H1 (cell line): ENCODE results near the gene GNAT1. TPM values are rescaled to one million over a fixed set of nuclear protein-coding genes. Genes with fewer than 3 reads are reported as not detected.
A peak's percentile ranks its signal among the peaks of the same experiment; 100 is the strongest.

Experiments
- CTCF ChIA-PET: fragments of 300-600 bp; sonication (Branson Sonifier 250); formaldehyde crosslinking; loops from one replicate; lab custom pipeline; 2021; ENCODE audit not compliant: partially characterized antibody; lab: Charles Lee
- POLR2A ChIA-PET: fragments of 300-600 bp; sonication (Branson Sonifier 250); formaldehyde crosslinking; loops from one replicate; lab custom pipeline; 2021; ENCODE audit warnings: inconsistent platforms; ENCODE audit not compliant: partially characterized antibody; lab: Charles Lee
- DNase-seq, 2 experiments: peaks; one replicate each; pipeline versions ENCODE4 v3.0.0 to v3.0.0-alpha.2; 2010 to 2022; ENCODE audit warnings: low spot score in 2 of 2, low read depth in 1 of 2, mixed read lengths in 1 of 2
- FAIRE-seq: peaks from 2 replicates; lab custom pipeline; 2011; peaks lifted over from hg19 to GRCh38; lab: Jason Lieb, UNC
- H2AFZ ChIP-seq: 2 replicates; pipeline ENCODE4 v1.8.1; 2012; ENCODE audit warnings: low read length, inconsistent platforms
- H2AK5ac ChIP-seq: 2 replicates; pipeline ENCODE4 v1.6.1; 2013; ENCODE audit warnings: low read depth, low read length
- H2BK120ac ChIP-seq: replicated peaks from 2 replicates; pipeline ENCODE3; 2013; ENCODE audit warnings: low read depth, low read length, inconsistent platforms
- H2BK12ac ChIP-seq: 2 replicates; pipeline ENCODE4 v1.6.1; 2013; ENCODE audit warnings: low read depth, low read length
- H2BK15ac ChIP-seq: 2 replicates; pipeline ENCODE4 v1.6.1; 2013; ENCODE audit warnings: low read length
- H2BK20ac ChIP-seq: 2 replicates; pipeline ENCODE4 v1.6.1; 2013; ENCODE audit warnings: low read length
- H2BK5ac ChIP-seq: 2 replicates; pipeline ENCODE4 v1.6.1; 2013; ENCODE audit warnings: low read depth, low read length
- H3K14ac ChIP-seq: 2 replicates; pipeline ENCODE4 v1.6.1; 2013; ENCODE audit warnings: inconsistent platforms; ENCODE audit not compliant: insufficient read length
- H3K18ac ChIP-seq: 2 replicates; pipeline ENCODE4 v1.6.1; 2013; ENCODE audit warnings: low read length; ENCODE audit errors: extremely low read depth
- H3K23ac ChIP-seq: 2 replicates; pipeline ENCODE4 v1.6.1; 2013; ENCODE audit warnings: inconsistent platforms; ENCODE audit not compliant: insufficient read length
- H3K23me2 ChIP-seq: 2 replicates; pipeline ENCODE4 v1.6.1; 2013; ENCODE audit warnings: low read depth, low read length
- H3K27ac ChIP-seq: 2 replicates; pipeline ENCODE4 v1.6.1; 2011; ENCODE audit warnings: low read depth, low read length, inconsistent platforms
- H3K27me3 ChIP-seq, 4 experiments: replicated peaks in 1 of 4; 1 replicate in 1 of 4; 2 replicates in 3 of 4; pipeline versions ENCODE4 v1.6.1 to v1.8.1; 2011 to 2013; ENCODE audit warnings: low read length in 3 of 4, mild to moderate bottlenecking in 3 of 4, inconsistent platforms in 2 of 4, mixed read lengths in 2 of 4, moderate library complexity in 1 of 4; ENCODE audit not compliant: control insufficient read depth in 3 of 4, insufficient read depth in 3 of 4; ENCODE audit errors: extremely low read depth in 1 of 4
- H3K36me3 ChIP-seq, 4 experiments: 2 replicates each; pipeline versions ENCODE4 v1.6.1 to v1.8.1; 2011 to 2013; ENCODE audit warnings: mild to moderate bottlenecking in 4 of 4, low read length in 3 of 4, moderate library complexity in 2 of 4, control low read depth in 1 of 4, inconsistent platforms in 1 of 4; ENCODE audit not compliant: insufficient read depth in 4 of 4, control insufficient read depth in 2 of 4
- H3K4ac ChIP-seq: replicated peaks from 2 replicates; pipeline ENCODE3; 2013; ENCODE audit warnings: low read length, low read depth, mixed read lengths, inconsistent platforms; ENCODE audit not compliant: insufficient read length
- H3K4me1 ChIP-seq, 4 experiments: replicated peaks in 1 of 4; 1 replicate in 1 of 4; 2 replicates in 3 of 4; pipeline versions ENCODE4 v1.6.1 to v1.8.1; 2011 to 2013; ENCODE audit warnings: low read length in 3 of 4, inconsistent platforms in 2 of 4, mixed read lengths in 1 of 4; ENCODE audit not compliant: insufficient read depth in 4 of 4, control insufficient read depth in 3 of 4
- H3K4me2 ChIP-seq, 2 experiments: 2 replicates each; pipeline versions ENCODE4 v1.6.1 to v1.8.1; 2011 to 2013; ENCODE audit warnings: low read depth in 2 of 2, low read length in 2 of 2, control low read depth in 1 of 2, inconsistent platforms in 1 of 2, mild to moderate bottlenecking in 1 of 2; ENCODE audit not compliant: insufficient read depth in 1 of 2
- H3K4me3 ChIP-seq, 4 experiments: fragments of 200-600, 300-600 bp in 1 of 4; sonication (generic), shearing (Covaris generic), sonication (Bioruptor Twin) in 1 of 4; 2 replicates each; pipeline versions ENCODE4 v1.5.1 to v1.8.1; 2011 to 2016; ENCODE audit warnings: low read length in 4 of 4, low read depth in 3 of 4, control low read depth in 2 of 4, inconsistent platforms in 2 of 4, mild to moderate bottlenecking in 2 of 4, mixed read lengths in 1 of 4, moderate library complexity in 1 of 4; ENCODE audit not compliant: insufficient read depth in 2 of 4; ENCODE audit errors: extremely low read depth in 1 of 4
- H3K56ac ChIP-seq: replicated peaks from 2 replicates; pipeline ENCODE3; 2013; ENCODE audit warnings: low read depth, mild to moderate bottlenecking, mixed read lengths, low read length, inconsistent platforms; ENCODE audit not compliant: insufficient read length
- H3K79me1 ChIP-seq: 2 replicates; pipeline ENCODE4 v1.6.1; 2013; ENCODE audit warnings: low read depth, low read length, control low read depth
- H3K79me2 ChIP-seq, 2 experiments: 2 replicates each; pipeline versions ENCODE4 v1.6.1 to v1.8.1; 2012 to 2013; ENCODE audit warnings: low read length in 2 of 2, mild to moderate bottlenecking in 2 of 2, inconsistent platforms in 1 of 2; ENCODE audit not compliant: insufficient read depth in 2 of 2, control insufficient read depth in 1 of 2
- H3K9ac ChIP-seq, 4 experiments: replicated peaks in 1 of 4; 1 replicate in 1 of 4; 2 replicates in 3 of 4; pipeline versions ENCODE4 v1.6.1 to v1.8.1; 2011 to 2013; ENCODE audit warnings: low read depth in 3 of 4, low read length in 3 of 4, control low read depth in 2 of 4, mild to moderate bottlenecking in 2 of 4, moderate library complexity in 2 of 4, inconsistent platforms in 1 of 4; ENCODE audit errors: extremely low read depth in 1 of 4
- H3K9me3 ChIP-seq, 2 experiments: 2 replicates each; pipeline versions ENCODE4 v1.6.1 to v1.8.1; 2012 to 2013; ENCODE audit warnings: mild to moderate bottlenecking in 2 of 2, moderate library complexity in 2 of 2, control low read depth in 1 of 2, inconsistent platforms in 1 of 2, low read depth in 1 of 2, low read length in 1 of 2, mixed read lengths in 1 of 2; ENCODE audit not compliant: insufficient read depth in 2 of 2
- H4K20me1 ChIP-seq, 2 experiments: replicated peaks in 1 of 2; 2 replicates each; pipeline versions ENCODE3 to v1.8.1; 2011 to 2013; ENCODE audit warnings: inconsistent platforms in 2 of 2, low read length in 2 of 2, mild to moderate bottlenecking in 1 of 2; ENCODE audit not compliant: insufficient read depth in 2 of 2, control insufficient read depth in 1 of 2
- H4K5ac ChIP-seq: 2 replicates; pipeline ENCODE4 v1.6.1; 2013; ENCODE audit warnings: low read length, low read depth, mixed read lengths, inconsistent platforms; ENCODE audit not compliant: insufficient read length
- H4K8ac ChIP-seq: 2 replicates; pipeline ENCODE4 v1.8.0; 2013; ENCODE audit warnings: mild to moderate bottlenecking, moderate library complexity, low read length, inconsistent platforms; ENCODE audit not compliant: insufficient read depth; ENCODE audit errors: extremely low read depth
- H4K91ac ChIP-seq: replicated peaks from 2 replicates; pipeline ENCODE3; 2013; ENCODE audit warnings: low read length, mixed read lengths, inconsistent platforms; ENCODE audit not compliant: insufficient read length
- CHD1 ChIP-seq: IDR thresholded peaks from 2 replicates; pipeline ENCODE4 v1.6.1; 2012; ENCODE audit warnings: low read depth, low read length, improper control_type of control experiment
- GTF2F1 ChIP-seq: IDR thresholded peaks from 2 replicates; pipeline ENCODE4 v1.6.1; 2012; ENCODE audit warnings: low read depth, low read length, improper control_type of control experiment, borderline replicate concordance
- HDAC2 ChIP-seq, 2 experiments: fragments of 300-600 bp in 1 of 2; sonication (generic) in 1 of 2; IDR thresholded peaks; 2 replicates each; pipeline ENCODE4 v1.6.1; 2011 to 2012; ENCODE audit warnings: low read depth in 2 of 2, low read length in 2 of 2, mild to moderate bottlenecking in 2 of 2, moderate library complexity in 2 of 2, borderline replicate concordance in 1 of 2, inconsistent platforms in 1 of 2
- KDM1A ChIP-seq: fragments of 200-600, 300-600 bp; sonication (generic); IDR thresholded peaks from 2 replicates; pipeline ENCODE4 v1.7.1; 2016; ENCODE audit warnings: mild to moderate bottlenecking, low read length, borderline replicate concordance
- POU5F1 ChIP-seq: IDR thresholded peaks from 2 replicates; pipeline ENCODE4 v1.6.1; 2011; ENCODE audit warnings: low read depth, mild to moderate bottlenecking, low read length, moderate library complexity
- RBBP5 ChIP-seq: IDR thresholded peaks from 2 replicates; pipeline ENCODE4 v1.7.1; 2012; ENCODE audit warnings: low read depth, mild to moderate bottlenecking, inconsistent platforms, low read length, moderate library complexity, borderline replicate concordance
- SIRT6 ChIP-seq: IDR thresholded peaks from one replicate; pipeline ENCODE4 v1.7.1; 2012; ENCODE audit warnings: low read length, inconsistent platforms
- SIX5 ChIP-seq: IDR thresholded peaks from 2 replicates; pipeline ENCODE4 v1.6.1; 2011; ENCODE audit warnings: mild to moderate bottlenecking, low read depth, low read length
- SP1 ChIP-seq: IDR thresholded peaks from 2 replicates; pipeline ENCODE4 v1.6.1; 2011; ENCODE audit warnings: low read depth, low read length
- SUZ12 ChIP-seq: fragments of 200-600 bp; sonication (generic); IDR thresholded peaks from 2 replicates; pipeline ENCODE4 v1.6.1; 2012; ENCODE audit warnings: mild to moderate bottlenecking, inconsistent platforms, low read length, moderate library complexity, mixed read lengths
- WGBS, 2 experiments: shearing (Covaris generic) in 1 of 2; methylation state at CpG; one replicate each; pipeline versions ENCODE4 v1.1.6 to v1.1.7; 2013 to 2015; ENCODE audit warnings: low lambda C conversion rate in 2 of 2, mixed read lengths in 2 of 2, inconsistent platforms in 1 of 2, low coverage in 1 of 2, missing lambda C conversion rate in 1 of 2; ENCODE audit not compliant: insufficient replicate concordance in 2 of 2, insufficient coverage in 1 of 2, insufficient read length in 1 of 2; ENCODE audit errors: extremely low coverage in 1 of 2, missing lambda C conversion rate in 1 of 2; 5-methylcytosine and 5-hydroxymethylcytosine counted together
- polyA plus RNA-seq, 7 experiments: library from polyadenylated mRNA; depleted of rRNA in 3 of 7; stranded (reverse) in 5 of 7; unstranded in 2 of 7; fragments of >200 nt in 5 of 7; fragments of 200-250 nt in 2 of 7; gene quantifications; 1 replicate in 5 of 7; 2 replicates in 1 of 7; 4 replicates in 1 of 7; pipeline versions ENCODE4 v1.2.1 to v1.2.3, GENCODE V29; 2011 to 2013; ENCODE audit warnings: missing spikeins in 2 of 7, mixed read lengths in 2 of 7
- total RNA-seq: library from RNA; stranded (reverse); fragmentation: NEBNext Ultra II Directional; extraction: Animal tissue kit (Norgen Biotek cat#: 25700); gene quantifications from 2 replicates; pipeline ENCODE4 v1.2.1, GENCODE V29; 2021
- TF ChIP-seq, protein P1 (sequence below): IDR thresholded peaks from 2 replicates; pipeline ENCODE4 v1.6.1; 2012; ENCODE audit warnings: low read length, inconsistent platforms

The GNAT1 gene
- total and polyA plus RNA-seq, 2 of the 8 experiments (the other 6 are each of a cell fraction or from before 2014, with no cell fraction given), result 0.08 TPM; not detected in 1

DNA sequence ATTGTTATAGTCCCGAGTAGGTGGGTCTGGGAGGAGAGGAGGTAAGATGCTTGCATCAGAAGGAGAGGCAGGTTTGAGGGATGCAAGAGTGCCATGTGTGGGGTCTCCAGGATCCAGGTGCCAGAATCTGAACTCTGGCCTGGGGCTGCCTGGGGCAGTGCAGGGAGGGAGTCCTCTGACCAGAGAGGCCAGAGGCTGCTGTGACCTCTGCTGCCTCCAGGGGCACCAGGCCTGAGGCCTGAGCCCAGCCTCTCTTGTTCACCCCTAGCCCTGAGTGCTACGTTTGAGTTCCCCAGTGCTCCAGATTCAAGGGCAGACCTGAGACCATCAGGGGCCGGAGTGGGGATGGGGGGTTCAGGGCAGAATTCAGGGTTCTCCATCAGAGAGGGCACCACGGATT lies 21.1 kb downstream of the GNAT1 start:
- Histone ChIP-seq H4K91ac (no peak overlapping the region), H3K9ac (no peak overlapping the region), H3K14ac (no peak overlapping the region), H3K36me3 (no peaks in the 10 kb centered on the region), H3K27ac (no peak overlapping the region), H3K18ac (no peak overlapping the region), H4K20me1 (no peaks in the 10 kb centered on the region), H3K79me2 (no peaks in the 10 kb centered on the region), H2BK120ac (no peak overlapping the region), H2AK5ac (no peak overlapping the region), H2BK20ac (no peak overlapping the region), H3K4ac (no peak overlapping the region), H3K27me3 (peaks cover 0 to 3% (median 0%) of the 10 kb centered on the region in 4 experiments; a peak in 3 of 7 replicates), H2AFZ (no peak overlapping the region), H3K79me1 (no peaks in the 10 kb centered on the region), H3K23ac (no peak overlapping the region), H4K5ac (no peak overlapping the region), H3K4me1 (peaks cover 0 to 23% (median 10%) of the 10 kb centered on the region in 4 experiments; a peak in 5 of 7 replicates), H3K4me3 (no peak overlapping the region), H3K9me3 (no peaks in the 10 kb centered on the region), H2BK15ac (peak overlapping the region; percentile 72; the same call in 1 of the 2 replicates), H2BK5ac (peak overlapping the region; percentile 60; the same call in 1 of the 2 replicates), H4K8ac (no peak overlapping the region), H2BK12ac (peak overlapping the region; percentile 75; the same call in 1 of the 2 replicates), H3K56ac (no peak overlapping the region), H3K23me2 (no peaks in the 10 kb centered on the region), H3K4me2 (no peak overlapping the region)
- DNase-seq, result no peak
- ChIA-PET POLR2A (interaction anchor here (1.2 to 1.6 kb wide), 2 partner anchors 9 kb away, joined by 3 to 10 read pairs; no protein-coding TSS in a partner anchor), CTCF (interaction anchor here (0.5 to 48.1 kb wide), 11 partner anchors 7 to 224 kb away, joined by 3 to 2149 read pairs (median 5); partner anchors contain the start of genes GNAI2, GNAT1, LSMEM2 and SEMA3B)
- no peak for FAIRE-seq
- WGBS, 2 experiments, result 80% methylated on average over 4 of the region's 4 CpGs; no CpG with 5 or more reads in 1 of the 2 experiments
- TF ChIP-seq RBBP5 (no peak), CHD1 (no peak), SIX5 (no peak), HDAC2 (IDR thresholded peaks at IDR 0.05; ENCODE audit: borderline replicate concordance in 1 of 2, low read depth in 2 of 2, low read length in 2 of 2) (no peak), KDM1A (no peak), SUZ12 (no peak), SIRT6 (no peak), SP1 (no peak), GTF2F1 (no peak), POU5F1 (no peak)
- TF ChIP-seq, protein P1, sequence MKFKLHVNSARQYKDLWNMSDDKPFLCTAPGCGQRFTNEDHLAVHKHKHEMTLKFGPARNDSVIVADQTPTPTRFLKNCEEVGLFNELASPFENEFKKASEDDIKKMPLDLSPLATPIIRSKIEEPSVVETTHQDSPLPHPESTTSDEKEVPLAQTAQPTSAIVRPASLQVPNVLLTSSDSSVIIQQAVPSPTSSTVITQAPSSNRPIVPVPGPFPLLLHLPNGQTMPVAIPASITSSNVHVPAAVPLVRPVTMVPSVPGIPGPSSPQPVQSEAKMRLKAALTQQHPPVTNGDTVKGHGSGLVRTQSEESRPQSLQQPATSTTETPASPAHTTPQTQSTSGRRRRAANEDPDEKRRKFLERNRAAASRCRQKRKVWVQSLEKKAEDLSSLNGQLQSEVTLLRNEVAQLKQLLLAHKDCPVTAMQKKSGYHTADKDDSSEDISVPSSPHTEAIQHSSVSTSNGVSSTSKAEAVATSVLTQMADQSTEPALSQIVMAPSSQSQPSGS, result no peak
